ENCODE data around the gene CHCHD6. TPM values are rescaled to one million over a fixed set of nuclear protein-coding genes. Genes with fewer than 3 reads are reported as not detected.

The CHCHD6 gene
- total and polyA plus RNA-seq, 4 donors = 2.0 to 5.1 (median 3.9) TPM

- Histone ChIP-seq H3K4me1 (ENCODE audit: control insufficient read depth in 4 of 4, insufficient read depth in 4 of 4, low read length in 3 of 4) (peaks cover 0 to 10% (median 8%) of the 10 kb centered on the region in 4 donors), H3K27me3 (ENCODE audit: control insufficient read depth in 4 of 4, insufficient read depth in 4 of 4, low read length in 3 of 4) (no peaks in the 10 kb centered on the region), H3K9ac (ENCODE audit: low read depth in 1 of 2, low read length in 2 of 2) (peak overlapping the region in 1 of 2 donors; percentile 27), H3K36me3 (ENCODE audit: control insufficient read depth in 4 of 4, insufficient read depth in 3 of 4, low read depth in 1 of 4, low read length in 3 of 4) (peaks cover 0 to 3% (median 0%) of the 10 kb centered on the region in 4 donors), H3K27ac (ENCODE audit: low read depth in 1 of 2, low read length in 2 of 2) (no peak overlapping the region), H3K4me3 (ENCODE audit: low read depth in 1 of 3, low read length in 3 of 3) (peak overlapping the region in 2 of 3 donors; percentile 42 to 86), H3K9me3 (ENCODE audit: control insufficient read depth in 4 of 4, low read length in 3 of 4) (no peaks in the 10 kb centered on the region)
- TF ChIP-seq ATF3 (IDR thresholded peaks at IDR 0.05) = no peak
- no peak for TF ChIP-seq HNF4G (IDR thresholded peaks at IDR 0.05)
- no peak for TF ChIP-seq HNF4A (conservative IDR thresholded peaks at IDR 0.05)
- no peak for TF ChIP-seq CTCF (IDR thresholded peaks at IDR 0.05; ENCODE audit: low read depth, low read length, missing input control)
- TF ChIP-seq EGR1 (IDR thresholded peaks at IDR 0.05; ENCODE audit: low read depth in 2 of 2) = no peak
- no peak for TF ChIP-seq FOXA1 (IDR thresholded peaks at IDR 0.05)
- TF ChIP-seq, protein P1, sequence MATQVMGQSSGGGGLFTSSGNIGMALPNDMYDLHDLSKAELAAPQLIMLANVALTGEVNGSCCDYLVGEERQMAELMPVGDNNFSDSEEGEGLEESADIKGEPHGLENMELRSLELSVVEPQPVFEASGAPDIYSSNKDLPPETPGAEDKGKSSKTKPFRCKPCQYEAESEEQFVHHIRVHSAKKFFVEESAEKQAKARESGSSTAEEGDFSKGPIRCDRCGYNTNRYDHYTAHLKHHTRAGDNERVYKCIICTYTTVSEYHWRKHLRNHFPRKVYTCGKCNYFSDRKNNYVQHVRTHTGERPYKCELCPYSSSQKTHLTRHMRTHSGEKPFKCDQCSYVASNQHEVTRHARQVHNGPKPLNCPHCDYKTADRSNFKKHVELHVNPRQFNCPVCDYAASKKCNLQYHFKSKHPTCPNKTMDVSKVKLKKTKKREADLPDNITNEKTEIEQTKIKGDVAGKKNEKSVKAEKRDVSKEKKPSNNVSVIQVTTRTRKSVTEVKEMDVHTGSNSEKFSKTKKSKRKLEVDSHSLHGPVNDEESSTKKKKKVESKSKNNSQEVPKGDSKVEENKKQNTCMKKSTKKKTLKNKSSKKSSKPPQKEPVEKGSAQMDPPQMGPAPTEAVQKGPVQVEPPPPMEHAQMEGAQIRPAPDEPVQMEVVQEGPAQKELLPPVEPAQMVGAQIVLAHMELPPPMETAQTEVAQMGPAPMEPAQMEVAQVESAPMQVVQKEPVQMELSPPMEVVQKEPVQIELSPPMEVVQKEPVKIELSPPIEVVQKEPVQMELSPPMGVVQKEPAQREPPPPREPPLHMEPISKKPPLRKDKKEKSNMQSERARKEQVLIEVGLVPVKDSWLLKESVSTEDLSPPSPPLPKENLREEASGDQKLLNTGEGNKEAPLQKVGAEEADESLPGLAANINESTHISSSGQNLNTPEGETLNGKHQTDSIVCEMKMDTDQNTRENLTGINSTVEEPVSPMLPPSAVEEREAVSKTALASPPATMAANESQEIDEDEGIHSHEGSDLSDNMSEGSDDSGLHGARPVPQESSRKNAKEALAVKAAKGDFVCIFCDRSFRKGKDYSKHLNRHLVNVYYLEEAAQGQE (IDR thresholded peaks at IDR 0.05) = no peak
- no peak for TF ChIP-seq TAF1 (conservative IDR thresholded peaks at IDR 0.05)
- 13% methylated on average over 61 of the region's 61 CpGs for WGBS
- no peak for DNase-seq (ENCODE audit: low spot score)
Measured at GRCh38 chr3:126983653-126984390, 279.8 kb downstream of the CHCHD6 start.

- peak overlapping the region in 1 of 3 donors; percentile 86 for H3K4me3 ChIP-seq (ENCODE audit: low read depth in 1 of 3, low read length in 3 of 3)
- H3K27ac ChIP-seq (ENCODE audit: low read depth in 1 of 2, low read length in 2 of 2) = no peak overlapping the region
- no peak overlapping the region for H3K9ac ChIP-seq (ENCODE audit: low read depth in 1 of 2, low read length in 2 of 2)
- TF ChIP-seq HNF4G (IDR thresholded peaks at IDR 0.05) (no peak), YY1 (IDR thresholded peaks at IDR 0.05) (no peak)
- TF ChIP-seq, protein P1 (IDR thresholded peaks at IDR 0.05) = no peak
- 81% methylated on average over 21 of the region's 21 CpGs for WGBS
- H3K4me1 ChIP-seq (ENCODE audit: control insufficient read depth in 4 of 4, insufficient read depth in 4 of 4, low read length in 3 of 4) = peaks cover 0 to 10% (median 8%) of the 10 kb centered on the region in 4 donors
- no peak for DNase-seq (ENCODE audit: low spot score)
- H3K9me3 ChIP-seq (ENCODE audit: control insufficient read depth in 4 of 4, low read length in 3 of 4) = no peaks in the 10 kb centered on the region
- peaks cover 0 to 7% (median under 1%) of the 10 kb centered on the region in 4 donors for H3K36me3 ChIP-seq (ENCODE audit: control insufficient read depth in 4 of 4, insufficient read depth in 3 of 4, low read depth in 1 of 4, low read length in 3 of 4)
- no peaks in the 10 kb centered on the region for H3K27me3 ChIP-seq (ENCODE audit: control insufficient read depth in 4 of 4, insufficient read depth in 4 of 4, low read length in 3 of 4)
Measured at GRCh38 chr3:126984391-126985131, 280.5 kb downstream of the CHCHD6 start.

Measured in liver (tissue), 9 donors.